Kidney capillary endothelial cell (primary cell): ENCODE data around the gene SLC25A26.
A peak's percentile ranks its signal among the peaks of the same experiment; 100 is the strongest.
"Not testable (repeated sequence)": the region's sequence is repeated elsewhere in the genome, so short reads cannot be mapped to it uniquely, and the experiment has no call there.

Experiments
- DNase-seq: peaks from one replicate; pipeline ENCODE4 v3.0.0-alpha.2; 2018; ENCODE audit warnings: low spot score

SLC25A26 gene

DNA sequence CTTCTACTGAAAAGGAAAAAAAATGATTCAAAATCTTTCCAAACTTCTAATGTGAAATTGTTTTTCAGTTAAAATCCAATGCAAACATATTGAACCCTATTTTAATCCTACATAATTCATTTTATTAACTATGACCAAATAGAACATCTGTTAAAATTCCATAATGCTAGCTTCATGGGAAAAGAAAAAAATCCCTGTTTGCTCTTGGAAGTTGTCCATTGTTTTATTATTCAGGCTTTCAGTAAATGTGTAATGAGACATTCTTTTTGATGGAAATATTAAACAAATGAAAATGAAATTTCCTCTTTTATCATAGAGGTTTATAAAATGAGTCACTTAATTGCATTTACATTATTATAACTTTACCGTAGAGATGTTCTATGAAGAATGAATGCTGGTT lies 49.5 kb downstream of the SLC25A26 start:
- no peak for DNase-seq

DNA sequence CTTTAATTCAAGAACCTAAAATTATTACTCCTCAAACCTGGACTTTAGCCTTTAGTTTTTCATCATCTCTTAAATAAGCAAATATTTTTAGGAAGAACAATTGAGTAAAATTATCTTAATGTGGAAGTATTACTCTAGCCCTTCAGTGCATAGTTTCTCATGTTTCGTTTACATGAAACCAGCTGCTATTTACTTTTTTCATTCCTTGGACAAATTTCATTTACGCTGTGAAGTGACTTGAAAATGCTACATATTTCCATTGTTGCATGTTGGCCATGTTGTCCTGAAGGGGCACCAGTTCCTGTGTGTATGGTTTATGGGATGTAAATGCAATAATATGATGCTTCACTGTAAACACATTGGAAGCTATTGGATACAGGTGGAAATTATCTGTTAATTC lies 49.9 kb downstream of the SLC25A26 start:
- no peak for DNase-seq

DNA sequence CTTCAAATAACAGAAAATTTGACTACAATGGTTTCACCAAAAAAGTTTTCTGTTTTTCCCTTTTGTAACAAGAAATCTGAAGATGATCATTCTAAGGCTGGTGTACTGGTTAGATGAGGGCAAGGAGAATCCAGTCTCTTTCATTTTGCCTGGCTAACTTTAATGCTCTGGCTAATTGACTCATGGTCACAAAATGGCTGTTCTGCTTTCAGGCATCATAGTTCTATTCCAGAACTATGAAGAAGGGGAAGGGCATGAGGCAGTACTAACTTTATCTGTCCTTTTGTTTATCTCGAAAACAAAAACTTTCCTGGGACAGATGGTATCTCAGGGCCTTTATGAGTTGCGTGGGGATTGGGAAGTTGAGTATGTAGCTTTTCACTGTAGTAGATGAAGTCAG lies 50.4 kb downstream of the SLC25A26 start:
- no peak for DNase-seq

DNA sequence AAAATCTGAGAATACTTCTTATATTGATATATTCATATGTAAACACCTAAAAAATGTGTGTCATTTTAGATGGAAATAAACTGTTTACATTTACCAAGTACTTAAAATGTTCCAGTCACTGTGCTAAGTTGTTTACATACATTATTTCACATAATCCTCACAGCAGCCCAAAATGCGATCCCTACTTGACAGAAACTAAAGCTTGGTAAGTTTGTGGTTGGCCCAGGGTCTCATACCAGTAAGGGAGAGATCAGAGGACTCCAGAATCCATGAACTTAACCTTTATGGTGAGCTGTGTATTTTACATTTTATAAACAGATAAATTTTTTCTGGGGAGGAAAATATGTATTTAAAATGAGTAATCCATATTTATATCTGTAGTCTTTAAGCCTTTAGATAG lies 51.2 kb downstream of the SLC25A26 start:
- no peak for DNase-seq

DNA sequence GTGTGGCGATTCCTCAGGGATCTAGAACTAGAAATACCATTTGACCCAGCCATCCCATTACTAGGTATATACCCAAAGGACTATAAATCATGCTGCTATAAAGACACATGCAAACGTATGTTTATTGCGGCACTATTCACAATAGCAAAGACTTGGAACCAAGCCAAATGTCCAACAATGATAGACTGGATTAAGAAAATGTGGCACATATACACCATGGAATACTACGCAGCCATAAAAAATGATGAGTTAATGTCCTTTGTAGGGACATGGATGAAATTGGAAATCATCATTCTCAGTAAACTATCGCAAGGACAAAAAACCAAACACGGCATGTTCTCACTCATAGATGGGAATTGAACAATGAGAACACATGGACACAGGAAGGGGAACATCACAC lies 54.0 kb downstream of the SLC25A26 start:
- not testable (repeated sequence) for DNase-seq

DNA sequence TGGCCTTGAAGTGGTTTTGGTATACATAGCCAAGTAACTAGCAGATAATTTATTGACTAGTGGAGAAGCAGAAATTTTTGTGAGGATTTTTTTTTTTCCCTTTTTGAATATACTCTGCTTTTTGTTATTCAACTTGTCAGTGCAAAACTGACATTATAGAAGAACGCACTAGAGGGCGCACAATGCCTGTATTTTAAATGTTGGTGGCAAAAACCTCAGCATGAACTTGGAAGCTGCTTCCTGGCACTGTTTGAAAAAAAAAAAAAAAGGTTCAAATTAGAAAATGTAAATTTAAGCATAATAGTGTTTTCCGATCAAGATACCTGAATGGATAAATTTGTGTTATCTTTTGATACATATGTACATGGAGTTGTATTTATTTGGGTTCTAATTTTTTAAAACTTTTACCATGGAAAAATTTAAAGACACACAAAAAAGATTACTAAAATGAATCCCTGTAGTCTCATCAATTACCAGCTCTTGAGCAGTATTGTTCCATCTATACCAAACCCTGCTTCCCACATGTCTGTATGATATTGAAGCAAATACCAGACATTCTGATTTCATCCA lies 56.0 kb downstream of the SLC25A26 start:
- peak; percentile 69 for DNase-seq

DNA sequence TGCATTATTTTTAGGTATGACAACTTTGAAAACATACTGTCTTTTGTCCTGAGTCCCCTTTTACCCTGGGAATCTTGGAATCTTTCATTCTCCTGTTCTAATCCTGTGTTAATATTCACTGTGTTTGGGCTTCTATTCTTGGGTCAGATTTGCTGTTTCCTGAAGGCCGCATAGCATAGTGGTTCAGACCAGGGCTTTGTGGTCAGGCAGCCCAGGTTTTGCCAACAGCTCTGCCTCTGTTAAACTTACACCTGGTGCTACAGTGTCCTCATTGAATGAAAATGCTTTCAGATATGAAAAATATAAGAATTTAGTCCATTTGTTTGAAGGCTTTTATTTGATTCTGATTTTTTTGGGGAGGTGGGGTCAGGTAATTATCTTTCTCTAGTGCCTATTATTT lies 58.4 kb downstream of the SLC25A26 start:
- no peak for DNase-seq

DNA sequence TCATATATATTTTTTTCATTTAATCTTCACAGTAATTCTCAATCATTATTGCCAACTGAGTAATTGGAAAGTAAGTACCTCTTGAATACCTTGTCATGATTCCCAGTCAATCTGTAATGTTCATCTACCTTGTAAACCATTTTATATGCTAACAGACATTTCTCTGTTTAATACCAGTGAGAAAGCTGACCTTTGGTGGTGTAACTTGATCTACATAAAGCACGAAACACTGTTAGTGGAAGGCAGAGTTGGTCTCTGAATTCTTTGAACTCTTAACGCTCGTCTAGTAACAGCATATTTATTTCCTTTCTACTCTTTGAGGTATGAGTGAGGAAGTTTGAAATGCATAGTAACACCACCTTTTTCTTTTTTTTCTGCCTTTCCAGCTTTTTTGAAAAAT lies 59.5 kb downstream of the SLC25A26 start:
- no peak for DNase-seq

DNA sequence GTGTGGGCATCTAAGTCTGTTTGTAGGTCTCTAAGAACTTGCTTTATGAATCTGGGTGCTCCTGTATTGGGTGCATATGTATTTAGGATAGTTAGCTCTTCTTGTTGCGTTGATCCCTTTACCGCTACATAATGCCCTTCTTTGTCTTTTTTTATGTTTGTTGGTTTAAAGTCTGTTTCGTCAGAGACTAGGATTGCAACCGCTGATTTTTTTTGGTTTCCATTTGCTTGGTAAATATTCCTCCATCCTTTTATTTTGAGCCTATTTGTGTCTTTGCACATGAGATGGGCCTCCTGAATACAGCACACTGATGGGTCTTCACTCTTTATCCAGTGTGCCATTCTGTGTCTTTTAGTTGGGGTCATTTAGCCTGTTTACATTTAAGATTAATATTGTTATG lies 71.1 kb downstream of the SLC25A26 start:
- DNase-seq, result not testable (repeated sequence)

DNA sequence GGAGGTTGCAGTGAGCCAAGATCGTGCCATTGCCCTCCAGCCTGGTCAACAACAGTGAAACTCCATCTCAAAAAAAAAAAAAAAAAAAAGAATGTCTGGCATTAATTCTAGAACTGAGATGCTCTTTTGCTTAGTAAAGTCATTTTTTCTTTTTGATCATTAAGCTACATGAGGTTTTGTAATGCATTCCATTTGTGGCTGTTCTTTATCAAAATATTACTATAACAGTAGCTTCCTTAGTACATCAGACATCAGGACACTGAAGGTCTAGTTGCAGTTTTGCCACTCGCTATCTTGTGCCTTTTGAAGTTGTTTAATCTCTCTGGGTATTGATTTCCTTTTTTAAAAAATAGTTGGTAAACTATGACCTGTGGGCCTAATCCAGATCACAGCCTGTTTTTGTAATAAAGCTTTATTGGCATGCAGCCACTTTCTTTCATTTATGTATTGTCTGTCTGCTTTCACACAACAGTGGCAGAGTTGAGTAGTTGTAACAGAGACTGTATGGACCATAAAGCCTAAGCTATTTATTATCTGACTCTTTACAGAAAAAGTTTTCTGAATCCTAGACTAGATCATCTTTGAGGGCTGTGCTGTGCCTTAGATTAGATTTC lies 76.6 kb downstream of the SLC25A26 start:
- DNase-seq, result no peak

DNA sequence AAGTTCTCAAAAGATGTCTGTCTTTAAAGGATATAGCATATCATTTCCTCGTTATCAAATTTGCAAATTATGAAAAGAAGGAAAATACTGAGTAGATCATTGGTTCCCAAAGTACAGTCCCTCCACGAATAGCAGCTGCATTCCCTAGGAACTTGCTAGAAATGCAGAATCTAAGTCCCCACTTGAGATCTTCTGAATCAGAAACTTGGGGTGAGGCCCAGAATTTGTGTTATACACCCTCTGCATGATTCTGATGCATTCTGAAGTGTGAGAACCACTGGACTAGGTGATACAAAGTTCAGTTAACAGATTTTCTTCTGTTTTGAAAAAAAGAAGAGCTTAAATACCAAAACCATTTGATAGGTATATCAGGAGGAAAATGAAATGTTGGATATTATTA lies 77.1 kb downstream of the SLC25A26 start:
- DNase-seq, result no peak

DNA sequence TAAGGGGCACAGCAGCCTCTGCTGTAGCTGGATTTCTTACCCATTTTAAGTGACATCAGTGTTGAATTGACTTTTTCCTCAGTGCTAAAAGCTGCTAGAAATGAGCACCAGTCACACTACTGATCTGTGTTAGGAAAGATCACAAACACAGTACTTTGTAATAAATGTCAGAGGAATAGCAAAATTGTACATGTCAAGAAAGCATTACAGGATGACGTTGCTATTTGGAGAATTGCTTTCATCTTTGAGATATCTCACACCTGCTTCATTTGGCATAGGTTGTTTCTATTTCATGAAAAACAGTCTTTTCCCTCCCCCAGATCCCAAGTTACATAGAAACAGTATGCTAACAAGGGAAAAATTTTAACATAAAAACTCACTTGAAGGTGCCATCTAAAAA lies 77.8 kb downstream of the SLC25A26 start:
- no peak for DNase-seq

DNA sequence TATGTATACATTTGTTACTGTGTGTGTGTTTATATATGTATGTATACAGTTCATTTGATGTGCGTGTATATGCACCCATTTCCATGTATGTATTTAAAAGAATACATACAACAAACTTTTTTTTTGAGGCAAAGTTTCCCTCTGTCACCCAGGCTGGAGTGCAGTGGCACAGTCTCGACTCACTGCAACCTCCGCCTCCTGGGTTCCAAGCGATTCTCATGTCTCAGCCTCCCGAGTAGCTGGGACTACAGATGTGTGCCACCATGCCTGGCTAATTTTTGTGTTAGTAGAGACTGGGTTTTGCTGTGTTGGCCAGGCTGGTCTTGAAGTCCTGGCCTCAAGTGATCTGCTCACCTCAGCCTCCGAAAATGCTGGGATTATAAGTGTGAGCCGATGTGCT lies 78.3 kb downstream of the SLC25A26 start:
- DNase-seq, result not testable (repeated sequence)

DNA sequence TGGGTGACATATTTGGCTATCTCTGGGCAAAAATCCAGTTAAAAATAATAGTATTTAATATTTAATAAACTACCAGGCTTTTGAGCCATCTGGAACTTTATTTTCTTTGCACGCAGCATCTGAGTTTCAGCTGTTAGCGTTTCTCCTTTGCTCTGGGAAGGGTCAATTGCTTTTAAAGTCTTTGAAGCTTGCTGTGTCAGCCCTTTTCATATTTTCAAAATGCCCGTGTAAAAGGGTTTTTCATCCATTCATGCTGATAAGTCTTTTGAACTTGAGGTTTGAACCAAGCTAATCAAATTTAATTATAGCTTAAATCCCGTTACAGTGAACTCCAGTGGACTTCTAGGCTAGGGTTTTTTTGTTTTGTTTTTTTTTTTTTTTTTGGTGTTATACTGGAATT lies 79.1 kb downstream of the SLC25A26 start:
- no peak for DNase-seq

DNA sequence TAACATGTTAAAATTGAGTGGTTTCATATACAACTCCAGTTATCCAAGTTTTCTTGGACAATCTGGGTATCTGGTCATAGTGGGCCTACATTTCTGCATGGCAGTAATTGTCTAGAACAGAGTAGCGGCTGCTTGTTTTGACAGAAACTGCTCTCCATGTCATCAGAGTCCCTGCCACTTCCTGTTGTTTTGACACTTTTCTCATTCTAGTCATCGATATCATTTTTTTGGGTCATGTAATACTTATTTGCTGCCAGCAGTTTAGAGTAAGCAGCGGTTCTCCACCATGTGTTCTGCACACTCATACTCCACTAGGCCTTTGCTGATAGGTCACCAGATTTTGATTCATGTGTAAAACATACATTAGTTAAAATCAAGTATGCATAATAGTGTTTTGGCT lies 81.5 kb downstream of the SLC25A26 start:
- no peak for DNase-seq

DNA sequence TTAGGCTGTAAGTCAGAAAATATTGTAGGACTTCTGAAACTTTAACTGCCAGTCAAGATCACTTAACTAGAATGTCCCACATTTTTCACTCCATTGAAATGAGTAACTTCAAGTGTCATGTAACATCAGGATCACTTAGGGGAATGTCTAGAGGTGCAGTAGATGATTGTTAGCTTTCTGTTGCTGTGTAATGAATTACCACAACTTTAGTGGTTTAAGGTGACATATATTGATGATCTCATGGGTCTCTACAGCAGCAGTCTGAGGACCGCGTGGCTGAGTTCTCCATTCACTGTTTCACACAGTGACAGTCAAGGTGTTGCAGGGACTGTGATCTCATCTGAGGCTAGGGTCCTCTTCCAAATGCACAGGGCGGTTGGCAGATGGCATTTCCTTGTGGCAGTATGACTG lies 82.7 kb downstream of the SLC25A26 start:
- DNase-seq, result no peak

DNA sequence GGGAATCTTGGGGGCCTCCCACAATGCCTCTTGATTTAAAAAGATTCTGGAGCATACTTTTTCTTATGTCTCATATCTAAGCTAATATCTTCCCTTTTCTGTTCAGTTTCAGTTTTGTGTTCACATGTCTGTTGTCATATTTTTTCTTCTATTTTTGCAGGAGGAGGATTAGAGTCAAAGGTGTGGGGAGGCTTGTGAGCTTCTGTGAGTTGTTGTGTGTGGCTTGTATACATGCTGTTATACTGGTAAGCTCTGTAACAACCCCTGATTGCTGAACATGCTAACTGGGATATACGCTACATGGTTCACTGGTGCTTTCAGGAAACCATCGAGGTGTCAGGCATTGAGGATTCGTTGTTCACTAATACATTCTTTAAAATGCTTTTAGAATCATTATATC lies 83.5 kb downstream of the SLC25A26 start:
- DNase-seq, result no peak

DNA sequence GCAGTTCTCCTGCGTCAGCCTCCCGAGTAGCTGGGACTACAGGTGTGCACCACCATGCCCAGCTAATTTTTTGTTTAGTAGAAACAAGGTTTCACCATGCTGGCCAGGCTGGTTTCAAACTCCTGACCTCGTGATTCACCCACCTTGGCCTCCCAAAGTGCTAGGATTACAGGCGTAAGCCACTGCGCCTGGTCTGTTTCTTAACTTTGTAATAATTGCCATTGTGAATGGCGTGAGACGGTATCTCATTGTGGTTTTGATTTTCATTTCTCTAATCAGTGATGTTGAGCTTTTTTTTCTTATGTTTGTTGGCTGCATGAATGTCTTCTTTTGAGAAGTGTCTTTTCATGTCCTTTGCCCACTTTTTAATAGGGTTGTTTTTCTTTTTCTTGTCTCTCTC lies 85.3 kb downstream of the SLC25A26 start:
- DNase-seq, result not testable (repeated sequence)

DNA sequence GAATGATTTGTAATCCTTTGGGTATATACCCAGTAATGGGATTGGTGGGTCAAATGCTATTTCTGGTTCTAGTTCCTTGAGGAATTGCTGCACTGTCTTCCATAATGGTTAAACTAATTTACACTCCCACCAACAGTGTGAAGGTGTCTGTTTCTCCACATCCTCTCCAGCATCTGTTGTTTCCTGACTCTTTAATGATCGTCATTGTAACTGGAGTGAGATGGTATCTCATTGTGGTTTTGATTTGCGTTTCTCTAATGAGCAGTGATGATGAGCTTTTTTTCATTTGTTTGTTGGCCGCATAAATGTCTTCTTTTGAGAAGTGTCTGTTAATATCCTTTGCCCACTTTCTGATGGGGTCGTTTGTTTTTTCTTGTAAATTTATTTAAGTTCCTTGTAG lies 86.2 kb downstream of the SLC25A26 start:
- not testable (repeated sequence) for DNase-seq

DNA sequence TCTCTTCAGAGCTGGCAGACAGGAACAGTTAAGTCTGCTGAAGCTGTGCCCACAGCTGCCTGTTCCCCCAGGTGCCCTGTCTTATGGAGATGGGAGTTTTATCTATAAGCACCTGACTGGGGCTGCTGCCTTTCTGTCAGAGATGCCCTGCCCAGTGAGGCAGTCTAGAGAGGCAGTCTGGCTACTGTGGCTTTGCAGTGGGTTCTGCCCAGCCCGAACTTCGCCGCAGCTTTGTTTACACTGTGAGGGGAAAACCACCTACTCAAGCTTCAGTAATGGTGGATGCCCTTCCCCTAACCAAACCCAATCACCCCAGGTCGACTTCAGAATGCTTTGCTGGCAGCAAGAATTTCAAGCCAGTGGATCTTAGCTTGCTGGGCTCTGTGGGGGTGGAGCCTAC lies 91.2 kb downstream of the SLC25A26 start:
- no peak for DNase-seq

DNA sequence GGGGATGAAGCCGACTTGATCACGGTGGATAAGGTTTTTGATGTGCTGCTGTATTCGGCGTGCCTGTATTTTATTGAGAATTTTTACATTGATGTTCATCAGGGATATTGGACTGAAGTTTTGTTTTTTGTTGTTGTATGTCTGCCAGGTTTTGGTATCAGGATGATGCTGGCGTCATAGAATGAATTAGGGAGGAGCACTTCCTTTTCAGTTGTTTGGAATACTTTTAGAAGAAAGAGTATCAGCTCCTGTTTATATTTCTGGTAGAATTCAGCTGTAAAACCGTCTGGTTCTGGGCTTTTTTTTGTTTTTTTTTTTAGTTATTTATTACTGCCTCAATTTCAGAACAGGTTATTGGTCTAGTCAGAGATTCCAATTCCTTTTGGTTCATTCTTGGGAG lies 93.7 kb downstream of the SLC25A26 start:
- no peak for DNase-seq

DNA sequence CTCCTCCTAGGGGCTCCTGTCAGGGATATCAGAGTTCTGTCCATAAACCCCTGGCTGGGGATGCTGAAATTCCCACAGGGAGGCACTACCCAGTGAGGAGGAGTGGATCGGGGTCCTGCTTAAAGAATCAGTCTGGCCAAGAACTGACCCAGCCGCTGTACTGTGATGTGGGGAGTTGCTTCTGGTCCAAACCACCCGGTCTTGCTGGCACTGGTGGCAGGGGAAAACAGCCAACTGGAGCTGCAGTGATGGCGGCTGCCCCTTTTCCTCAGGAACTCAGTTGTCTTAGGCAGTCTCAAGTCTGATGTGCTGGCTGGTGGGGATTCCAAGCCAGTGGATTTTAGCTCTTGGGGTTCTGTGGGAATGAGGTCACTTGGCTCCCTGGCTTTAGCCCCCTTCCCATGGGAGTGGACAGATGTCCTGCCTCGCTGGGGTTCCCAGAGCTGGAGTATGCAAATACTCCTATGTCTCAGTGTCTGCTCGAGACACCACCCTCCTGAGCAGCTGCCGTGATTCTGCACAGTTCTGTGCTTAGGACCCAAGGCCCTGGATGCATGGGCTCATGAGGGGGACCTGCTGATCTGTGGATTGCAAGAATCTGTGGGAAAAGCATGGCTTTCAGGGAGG lies 97.1 kb downstream of the SLC25A26 start:
- DNase-seq, result no peak

DNA sequence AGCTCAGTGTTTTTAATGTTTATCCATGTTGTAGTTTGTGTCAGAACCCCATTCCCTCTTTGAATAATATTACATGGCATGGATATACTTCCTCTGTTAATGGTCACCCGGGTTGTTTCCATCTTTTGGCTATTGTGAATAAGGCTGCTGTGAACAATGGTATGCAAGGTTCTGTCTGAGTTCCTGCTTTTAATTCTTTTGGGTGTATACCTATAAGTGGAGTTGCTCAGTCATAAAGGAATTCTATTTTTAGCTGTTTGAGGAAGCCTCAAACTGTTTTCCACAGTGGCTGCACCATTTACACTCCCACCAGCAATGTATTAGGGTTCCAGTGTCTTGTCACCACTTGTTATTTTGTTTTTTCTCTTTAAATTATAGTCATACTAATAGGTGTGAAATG lies 99.6 kb downstream of the SLC25A26 start:
- no peak for DNase-seq

DNA sequence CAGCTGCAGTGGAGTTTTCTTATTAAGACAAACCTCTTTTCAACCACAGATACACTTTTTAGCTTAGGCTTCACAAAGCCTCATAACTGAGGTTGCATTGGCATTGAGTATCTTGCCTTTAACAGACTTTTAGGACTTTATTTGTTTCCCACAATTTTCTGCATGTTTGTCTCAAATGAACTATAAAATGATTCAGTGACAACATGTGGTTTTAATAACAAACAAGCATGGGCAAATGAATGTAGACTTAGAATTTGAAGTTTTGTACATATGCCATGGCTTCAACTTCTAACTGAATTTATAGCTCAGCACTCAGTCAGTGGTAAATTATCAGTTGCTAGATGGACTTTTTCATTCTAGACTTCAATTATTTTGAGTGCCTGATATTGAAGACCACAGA lies 101.6 kb downstream of the SLC25A26 start:
- no peak for DNase-seq
